Keratinocyte (primary cell): Measurements from ENCODE around the gene SCT. TPM values are rescaled to one million over a fixed set of nuclear protein-coding genes. Genes with fewer than 3 reads are reported as not detected.

ENCODE experiments used
- DNase-seq: peaks from one replicate; pipeline ENCODE4 v3.0.0-alpha.2; 2011; ENCODE audit warnings: low read depth, missing footprints, low spot score
- FAIRE-seq: peaks from 2 replicates; lab custom pipeline; 2011; peaks lifted over from hg19 to GRCh38; lab: Jason Lieb, UNC
- H2AFZ ChIP-seq: 2 replicates; pipeline ENCODE4 v1.6.0; 2012; ENCODE audit warnings: low read length, control low read depth, inconsistent platforms; ENCODE audit not compliant: control insufficient read depth
- H3K27ac ChIP-seq: 2 replicates; pipeline ENCODE4 v1.5.1; 2011; ENCODE audit warnings: low read length; ENCODE audit not compliant: control insufficient read depth, insufficient read depth
- H3K27me3 ChIP-seq: 3 replicates; pipeline ENCODE4 v1.6.0; 2011; ENCODE audit warnings: low read length; ENCODE audit not compliant: control insufficient read depth, insufficient read depth; ENCODE audit errors: extremely low read depth
- H3K36me3 ChIP-seq, 2 experiments: 2 replicates in 1 of 2; 3 replicates in 1 of 2; pipeline ENCODE4 v1.5.1; 2011; ENCODE audit warnings: low read length in 2 of 2, mild to moderate bottlenecking in 1 of 2; ENCODE audit not compliant: control insufficient read depth in 2 of 2, insufficient read depth in 2 of 2; ENCODE audit errors: extremely low read depth in 1 of 2
- H3K4me1 ChIP-seq: 3 replicates; pipeline ENCODE4 v1.5.1; 2011; ENCODE audit warnings: low read length; ENCODE audit not compliant: control insufficient read depth, insufficient read depth; ENCODE audit errors: extremely low read depth
- H3K4me2 ChIP-seq: 3 replicates; pipeline ENCODE4 v1.6.0; 2011; ENCODE audit warnings: low read depth, low read length; ENCODE audit not compliant: control insufficient read depth, insufficient read depth; ENCODE audit errors: extremely low read depth
- H3K4me3 ChIP-seq, 3 experiments: fragments of 200-600 bp in 1 of 3; sonication (generic) in 1 of 3; 2 replicates in 2 of 3; 3 replicates in 1 of 3; pipeline ENCODE4 v1.5.1; 2011 to 2016; ENCODE audit warnings: low read length in 3 of 3, mild to moderate bottlenecking in 3 of 3, control low read depth in 2 of 3, inconsistent platforms in 1 of 3, low read depth in 1 of 3, mixed read lengths in 1 of 3, mixed run types in 1 of 3, moderate library complexity in 1 of 3; ENCODE audit not compliant: control insufficient read depth in 2 of 3, insufficient read depth in 2 of 3; ENCODE audit errors: extremely low read depth in 1 of 3
- H3K79me2 ChIP-seq: 2 replicates; pipeline ENCODE4 v1.6.0; 2012; ENCODE audit warnings: low read length; ENCODE audit not compliant: control insufficient read depth, insufficient read depth
- H3K9ac ChIP-seq: 3 replicates; pipeline ENCODE4 v1.6.0; 2011; ENCODE audit warnings: low read length; ENCODE audit not compliant: control insufficient read depth, insufficient read depth; ENCODE audit errors: extremely low read depth
- H3K9me1 ChIP-seq: 3 replicates; pipeline ENCODE4 v1.6.0; 2011; ENCODE audit warnings: low read length; ENCODE audit not compliant: control insufficient read depth, insufficient read depth; ENCODE audit errors: extremely low read depth
- H3K9me3 ChIP-seq: 2 replicates; pipeline ENCODE4 v1.5.1; 2012; ENCODE audit warnings: low read depth, low read length; ENCODE audit not compliant: control insufficient read depth
- H4K20me1 ChIP-seq: 3 replicates; pipeline ENCODE4 v1.6.0; 2011; ENCODE audit warnings: low read length; ENCODE audit not compliant: control insufficient read depth, insufficient read depth; ENCODE audit errors: extremely low read depth
- EZH2 ChIP-seq: IDR thresholded peaks from one replicate; pipeline ENCODE4 v1.6.1; 2012; ENCODE audit warnings: inconsistent platforms, mild to moderate bottlenecking, low read length, moderate library complexity
- dilution Hi-C: fragments of 300-500 bp; cut with MboI; formaldehyde crosslinking; loops from one replicate; pipeline ENCODE4 v1.7.0; 2020; ENCODE audit warnings: low sequenced_read_pairs; ENCODE audit not compliant: extremely low pct_ligation_motif_present
- polyA plus RNA-seq, 5 experiments: library from polyadenylated mRNA; depleted of rRNA in 3 of 5; stranded (reverse) in 3 of 5; stranded (forward) in 1 of 5; unstranded in 1 of 5; fragments of >200 nt; gene quantifications; 1 replicate in 1 of 5; 2 replicates in 3 of 5; 3 replicates in 1 of 5; pipeline versions ENCODE4 v1.2.1 to v1.2.3, GENCODE V29; 2011 to 2012; ENCODE audit warnings: missing spikeins in 2 of 5, low read depth in 1 of 5, low replicate concordance in 1 of 5
- TF ChIP-seq, protein P1 (sequence below), 3 experiments: IDR thresholded peaks in 1 of 3; conservative IDR thresholded peaks in 1 of 3; optimal IDR thresholded peaks in 1 of 3; 2 replicates in 2 of 3; 3 replicates in 1 of 3; pipeline versions ENCODE3 to v1.5.1; 2011; ENCODE audit warnings: low read length in 3 of 3, mild to moderate bottlenecking in 3 of 3, moderate library complexity in 2 of 3, control low read depth in 1 of 3, inconsistent platforms in 1 of 3; ENCODE audit not compliant: insufficient read depth in 2 of 3; ENCODE audit errors: extremely low read depth in 1 of 3

SCT gene
- polyA plus RNA-seq, 1 donor (not counting 4 experiments of a cell fraction or from before 2014, with no cell fraction given), result not detected

DNA sequence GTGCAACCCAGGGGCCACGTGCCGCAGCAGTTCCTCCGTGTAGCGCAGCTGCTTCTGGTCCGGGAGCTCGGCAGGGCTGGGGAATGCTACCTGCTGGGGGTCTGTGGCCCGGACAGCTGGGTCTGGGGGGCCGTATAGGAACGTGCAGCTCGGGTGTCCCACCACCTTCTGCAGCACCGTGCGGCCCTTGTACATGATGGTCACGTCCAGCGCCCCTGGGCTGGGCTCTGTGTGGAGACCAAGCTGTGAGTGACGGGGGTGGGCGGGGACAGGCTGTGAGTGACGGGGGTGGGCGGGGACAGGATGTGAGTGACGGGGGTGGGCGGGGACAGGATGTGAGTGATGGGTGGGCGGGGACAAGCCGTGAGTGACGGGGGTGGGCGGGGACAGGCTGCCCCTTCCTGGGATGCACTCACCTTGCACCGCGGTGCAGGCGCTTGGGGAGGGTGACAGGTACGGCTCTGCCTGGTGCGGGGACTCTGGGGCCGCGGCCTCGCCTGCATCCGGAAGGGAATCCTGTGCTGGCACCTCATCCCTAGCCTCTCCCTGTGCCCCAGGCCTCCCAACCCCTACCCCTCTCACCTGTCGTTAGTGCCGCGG, 13.5 kb downstream of the SCT start:
- Histone ChIP-seq H3K27me3 (no peaks in the 10 kb centered on the region), H3K4me3 (peak overlapping the region; percentile 5 to 81 (median 49)), H3K27ac (peak overlapping the region; percentile 36), H2AFZ (no peak overlapping the region), H3K36me3 (peaks cover 28 to 35% of the 10 kb centered on the region in 2 experiments), H3K9me3 (no peaks in the 10 kb centered on the region), H3K9me1 (no peaks in the 10 kb centered on the region), H3K9ac (no peak overlapping the region), H4K20me1 (peaks cover 15% of the 10 kb centered on the region), H3K4me1 (peaks cover 25% of the 10 kb centered on the region), H3K79me2 (peaks cover 2% of the 10 kb centered on the region), H3K4me2 (peak overlapping the region; percentile 90)
- dilution Hi-C loops, result no loop called here
- DNase-seq (peak; percentile 67), FAIRE-seq (no peak)
- TF ChIP-seq EZH2, result no peak
- TF ChIP-seq, protein P1, sequence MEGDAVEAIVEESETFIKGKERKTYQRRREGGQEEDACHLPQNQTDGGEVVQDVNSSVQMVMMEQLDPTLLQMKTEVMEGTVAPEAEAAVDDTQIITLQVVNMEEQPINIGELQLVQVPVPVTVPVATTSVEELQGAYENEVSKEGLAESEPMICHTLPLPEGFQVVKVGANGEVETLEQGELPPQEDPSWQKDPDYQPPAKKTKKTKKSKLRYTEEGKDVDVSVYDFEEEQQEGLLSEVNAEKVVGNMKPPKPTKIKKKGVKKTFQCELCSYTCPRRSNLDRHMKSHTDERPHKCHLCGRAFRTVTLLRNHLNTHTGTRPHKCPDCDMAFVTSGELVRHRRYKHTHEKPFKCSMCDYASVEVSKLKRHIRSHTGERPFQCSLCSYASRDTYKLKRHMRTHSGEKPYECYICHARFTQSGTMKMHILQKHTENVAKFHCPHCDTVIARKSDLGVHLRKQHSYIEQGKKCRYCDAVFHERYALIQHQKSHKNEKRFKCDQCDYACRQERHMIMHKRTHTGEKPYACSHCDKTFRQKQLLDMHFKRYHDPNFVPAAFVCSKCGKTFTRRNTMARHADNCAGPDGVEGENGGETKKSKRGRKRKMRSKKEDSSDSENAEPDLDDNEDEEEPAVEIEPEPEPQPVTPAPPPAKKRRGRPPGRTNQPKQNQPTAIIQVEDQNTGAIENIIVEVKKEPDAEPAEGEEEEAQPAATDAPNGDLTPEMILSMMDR (optimal IDR thresholded peaks at IDR 0.05 in 1 of 3, IDR thresholded peaks at IDR 0.05 in 1 of 3, conservative IDR thresholded peaks at IDR 0.05 in 1 of 3; ENCODE audit: extremely low read depth in 1 of 3, insufficient read depth in 2 of 3, low read length in 3 of 3), result no peak

DNA sequence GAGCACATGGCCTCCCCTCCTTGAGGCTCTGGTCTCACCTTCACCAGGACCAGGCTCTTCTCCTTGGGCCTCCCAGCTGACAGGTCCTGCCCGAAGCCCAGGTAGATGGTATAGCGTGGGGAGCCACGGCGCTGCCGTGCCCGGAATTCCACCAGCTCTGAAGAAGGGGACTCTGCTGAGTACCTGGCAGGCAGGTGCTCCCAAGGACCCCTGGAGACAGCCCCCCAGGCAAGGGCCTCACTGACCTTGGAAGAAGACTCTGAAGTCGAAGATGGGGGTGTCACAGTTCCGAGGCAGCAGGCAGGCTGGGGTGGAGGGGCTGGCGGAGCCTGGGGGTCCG, 14.1 kb downstream of the SCT start:
- H3K4me2 ChIP-seq, result no peak overlapping the region
- peaks cover 33 to 38% of the 10 kb centered on the region in 2 experiments for H3K36me3 ChIP-seq
- TF ChIP-seq EZH2, result no peak
- TF ChIP-seq, protein P1 (optimal IDR thresholded peaks at IDR 0.05 in 1 of 3, IDR thresholded peaks at IDR 0.05 in 1 of 3, conservative IDR thresholded peaks at IDR 0.05 in 1 of 3; ENCODE audit: extremely low read depth in 1 of 3, insufficient read depth in 2 of 3, low read length in 3 of 3), result no peak
- FAIRE-seq (no peak), DNase-seq (no peak)
- H3K4me1 ChIP-seq, result peaks cover 25% of the 10 kb centered on the region
- no peak overlapping the region for H3K27ac ChIP-seq
- H3K9me3 ChIP-seq, result no peaks in the 10 kb centered on the region
- no peaks in the 10 kb centered on the region for H3K27me3 ChIP-seq
- H3K9ac ChIP-seq, result no peak overlapping the region
- H3K9me1 ChIP-seq, result no peaks in the 10 kb centered on the region
- H3K79me2 ChIP-seq, result peaks cover 2% of the 10 kb centered on the region
- peaks cover 15% of the 10 kb centered on the region for H4K20me1 ChIP-seq
- dilution Hi-C loops, result no loop called here
- no peak overlapping the region for H3K4me3 ChIP-seq
- H2AFZ ChIP-seq, result no peak overlapping the region
